Endodermal cell (in vitro differentiated cells): ENCODE measurements around the gene LRRC25. TPM values are rescaled to one million over a fixed set of nuclear protein-coding genes. Genes with fewer than 3 reads are reported as not detected.
"Not testable (repeated sequence)": the region's sequence is repeated elsewhere in the genome, so short reads cannot be mapped to it uniquely, and the experiment has no call there.

Source experiments
- DNase-seq: peaks from one replicate; pipeline ENCODE4 v3.0.0-alpha.2; 2017
- H3K27ac ChIP-seq: 2 replicates; pipeline ENCODE4 v1.5.1; 2013; ENCODE audit warnings: mild to moderate bottlenecking, low read depth, low read length, moderate library complexity
- H3K27me3 ChIP-seq: 2 replicates; pipeline ENCODE4 v1.6.1; 2013; ENCODE audit warnings: mild to moderate bottlenecking, low read length, moderate library complexity; ENCODE audit not compliant: insufficient read depth, control insufficient read depth, poor library complexity, severe bottlenecking
- H3K36me3 ChIP-seq: 2 replicates; pipeline ENCODE4 v1.7.0; 2013; ENCODE audit warnings: mild to moderate bottlenecking, low read length, moderate library complexity; ENCODE audit not compliant: control insufficient read depth, insufficient read depth
- H3K4me1 ChIP-seq: one replicate; pipeline ENCODE4 v1.7.0; 2013; ENCODE audit warnings: low read length; ENCODE audit not compliant: control insufficient read depth, insufficient read depth
- H3K4me3 ChIP-seq: 2 replicates; pipeline ENCODE4 v1.5.1; 2013; ENCODE audit warnings: mild to moderate bottlenecking, low read length, moderate library complexity
- H3K9ac ChIP-seq: 2 replicates; pipeline ENCODE4 v1.6.1; 2013; ENCODE audit warnings: mild to moderate bottlenecking, low read length, moderate library complexity; ENCODE audit not compliant: poor library complexity, severe bottlenecking; ENCODE audit errors: extremely low read depth
- H3K9me3 ChIP-seq: 2 replicates; pipeline ENCODE4 v1.6.1; 2013; ENCODE audit warnings: mild to moderate bottlenecking, low read length, moderate library complexity; ENCODE audit not compliant: control insufficient read depth
- H3K27ac Mint-ChIP-seq: 2 replicates; pipeline ENCODE4 v1.8.0; 2020; ENCODE audit warnings: mixed read lengths
- H3K27me3 Mint-ChIP-seq: 2 replicates; pipeline ENCODE4 v1.8.0; 2021; ENCODE audit warnings: mild to moderate bottlenecking, mixed read lengths; ENCODE audit not compliant: insufficient read depth
- H3K36me3 Mint-ChIP-seq: 2 replicates; pipeline ENCODE4 v1.8.0; 2020; ENCODE audit warnings: low read depth, mixed read lengths
- H3K4me1 Mint-ChIP-seq: 2 replicates; pipeline ENCODE4 v1.8.0; 2020; ENCODE audit warnings: mixed read lengths
- H3K4me3 Mint-ChIP-seq: 2 replicates; pipeline ENCODE4 v1.8.0; 2020; ENCODE audit warnings: mild to moderate bottlenecking, moderate library complexity, mixed read lengths
- H3K9me3 Mint-ChIP-seq: 2 replicates; pipeline ENCODE4 v1.8.0; 2020; ENCODE audit warnings: mild to moderate bottlenecking, mixed read lengths
- WGBS, 2 experiments: methylation state at CpG; one replicate each; pipeline versions ENCODE4 v1.1.5 to v1.1.7; 2013; ENCODE audit warnings: missing lambda C conversion rate in 2 of 2, mixed read lengths in 1 of 2; ENCODE audit not compliant: insufficient coverage in 1 of 2, insufficient read length in 1 of 2; 5-methylcytosine and 5-hydroxymethylcytosine counted together
- total RNA-seq, 2 donors: library from RNA; stranded (reverse); fragmentation: NEBNext Ultra II Directional in 1 of 2; extraction: Animal tissue kit (Norgen Biotek cat#: 25700) in 1 of 2; gene quantifications; 2 replicates in 1 of 2; 3 replicates in 1 of 2; pipeline ENCODE4 v1.2.1, GENCODE V29; 2021
- TF ChIP-seq, protein P1 (sequence below): fragments of 200-600 bp; sonication (generic); conservative IDR thresholded peaks from 2 replicates; pipeline ENCODE4 v1.5.0; 2021; ENCODE audit warnings: antibody characterized with exemption, mild to moderate bottlenecking

Gene LRRC25
- total RNA-seq, 2 donors from 2014 or later: not detected

DNA sequence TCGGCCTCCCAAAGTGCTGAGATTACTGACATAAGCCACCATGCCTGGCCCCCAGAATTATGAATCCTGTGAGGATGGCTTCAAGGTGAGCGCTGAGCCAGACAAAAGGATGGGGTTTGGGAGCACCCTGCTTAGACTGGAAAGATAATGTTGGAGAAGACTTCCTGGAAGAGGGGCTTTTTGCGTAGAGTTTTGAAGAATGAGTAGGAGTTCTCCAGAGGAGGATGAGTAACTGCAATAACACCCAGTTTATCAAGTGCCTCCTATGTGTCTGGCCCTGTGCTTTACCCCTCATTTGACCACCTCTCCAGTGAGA is 12.1 kb downstream of the LRRC25 start:
- 91 to 100% methylated on average over 3 of the region's 3 CpGs for WGBS, 2 experiments

DNA sequence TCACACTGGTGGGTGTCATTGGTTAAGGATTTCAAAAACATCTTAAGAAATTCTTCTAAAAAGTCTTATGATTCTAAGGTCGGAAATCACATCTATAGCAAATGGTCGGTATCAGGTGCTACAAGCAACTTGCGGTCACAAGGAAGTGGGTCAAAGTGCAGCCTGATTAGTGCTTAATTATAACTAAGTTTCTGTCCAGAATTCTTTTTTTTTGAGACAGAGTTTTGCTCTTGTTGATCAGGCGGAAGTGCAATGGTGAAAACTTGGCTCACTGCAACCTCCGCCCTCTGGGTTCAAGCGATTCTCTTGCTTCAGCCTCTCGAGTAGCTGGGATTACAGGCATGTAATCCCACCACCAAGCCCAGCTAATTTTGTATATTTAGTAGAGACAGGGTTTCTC is 12.6 kb downstream of the LRRC25 start:
- peaks cover 8% of the 10 kb centered on the region for H3K4me1 Mint-ChIP-seq
- 94 to 96% methylated on average over 6 to 7 of the region's 7 CpGs for WGBS, 2 experiments
- no peak overlapping the region for H3K27ac Mint-ChIP-seq
- H3K4me3 Mint-ChIP-seq: no peak overlapping the region
- H3K36me3 Mint-ChIP-seq: no peaks in the 10 kb centered on the region
- peaks cover 36% of the 10 kb centered on the region for H3K27me3 Mint-ChIP-seq
- Histone ChIP-seq H3K4me1 (no peaks in the 10 kb centered on the region), H3K27ac (no peak overlapping the region), H3K9ac (no peak overlapping the region), H3K4me3 (no peak overlapping the region), H3K36me3 (no peaks in the 10 kb centered on the region), H3K9me3 (no peaks in the 10 kb centered on the region), H3K27me3 (peaks cover 22% of the 10 kb centered on the region)
- TF ChIP-seq, protein P1, sequence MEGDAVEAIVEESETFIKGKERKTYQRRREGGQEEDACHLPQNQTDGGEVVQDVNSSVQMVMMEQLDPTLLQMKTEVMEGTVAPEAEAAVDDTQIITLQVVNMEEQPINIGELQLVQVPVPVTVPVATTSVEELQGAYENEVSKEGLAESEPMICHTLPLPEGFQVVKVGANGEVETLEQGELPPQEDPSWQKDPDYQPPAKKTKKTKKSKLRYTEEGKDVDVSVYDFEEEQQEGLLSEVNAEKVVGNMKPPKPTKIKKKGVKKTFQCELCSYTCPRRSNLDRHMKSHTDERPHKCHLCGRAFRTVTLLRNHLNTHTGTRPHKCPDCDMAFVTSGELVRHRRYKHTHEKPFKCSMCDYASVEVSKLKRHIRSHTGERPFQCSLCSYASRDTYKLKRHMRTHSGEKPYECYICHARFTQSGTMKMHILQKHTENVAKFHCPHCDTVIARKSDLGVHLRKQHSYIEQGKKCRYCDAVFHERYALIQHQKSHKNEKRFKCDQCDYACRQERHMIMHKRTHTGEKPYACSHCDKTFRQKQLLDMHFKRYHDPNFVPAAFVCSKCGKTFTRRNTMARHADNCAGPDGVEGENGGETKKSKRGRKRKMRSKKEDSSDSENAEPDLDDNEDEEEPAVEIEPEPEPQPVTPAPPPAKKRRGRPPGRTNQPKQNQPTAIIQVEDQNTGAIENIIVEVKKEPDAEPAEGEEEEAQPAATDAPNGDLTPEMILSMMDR: no peak
- no peaks in the 10 kb centered on the region for H3K9me3 Mint-ChIP-seq
- DNase-seq: no peak

More for the DNA sequence above, 12.1 kb downstream of the LRRC25 start:
- TF ChIP-seq, protein P1: no peak
- H3K27me3 Mint-ChIP-seq: peaks cover 38% of the 10 kb centered on the region
- DNase-seq: no peak
- H3K27ac Mint-ChIP-seq: no peak overlapping the region
- peaks cover 22% of the 10 kb centered on the region for H3K27me3 ChIP-seq
- no peak overlapping the region for H3K27ac ChIP-seq
- H3K36me3 Mint-ChIP-seq: no peaks in the 10 kb centered on the region
- no peak overlapping the region for H3K4me3 ChIP-seq
- H3K4me3 Mint-ChIP-seq: no peak overlapping the region
- no peaks in the 10 kb centered on the region for H3K9me3 ChIP-seq
- H3K4me1 Mint-ChIP-seq: peaks cover 4% of the 10 kb centered on the region
- H3K9ac ChIP-seq: no peak overlapping the region
- no peaks in the 10 kb centered on the region for H3K4me1 ChIP-seq
- no peaks in the 10 kb centered on the region for H3K36me3 ChIP-seq
- H3K9me3 Mint-ChIP-seq: no peaks in the 10 kb centered on the region

DNA sequence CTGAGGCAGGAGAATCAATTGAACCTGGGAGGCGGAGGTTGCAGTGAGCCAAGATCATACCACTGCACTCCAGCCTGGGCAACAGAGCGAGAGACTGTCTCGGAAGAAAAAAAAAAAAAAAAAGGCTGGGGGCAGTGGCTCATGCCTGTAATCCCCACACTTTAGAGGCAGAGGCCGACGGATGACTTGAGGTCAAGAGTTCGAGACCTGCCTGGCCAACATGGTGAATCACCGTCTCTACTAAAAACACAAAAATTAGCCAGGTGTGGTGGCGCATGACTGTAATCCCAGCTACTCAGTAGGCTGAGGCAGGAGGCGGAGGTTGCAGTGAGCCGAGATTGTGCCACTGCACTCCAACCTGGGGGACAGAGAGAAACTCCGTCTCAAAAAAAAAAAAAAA is 13.8 kb downstream of the LRRC25 start:
- H3K36me3 ChIP-seq, H3K36me3 Mint-ChIP-seq, H3K27ac ChIP-seq, H3K27ac Mint-ChIP-seq, H3K4me1 ChIP-seq, H3K4me3 ChIP-seq, H3K9me3 ChIP-seq, DNase-seq, H3K4me3 Mint-ChIP-seq, H3K4me1 Mint-ChIP-seq, H3K9ac ChIP-seq, H3K9me3 Mint-ChIP-seq: not testable (repeated sequence)
- peaks cover 26% of the 10 kb centered on the region for H3K27me3 Mint-ChIP-seq
- peaks cover 16% of the 10 kb centered on the region for H3K27me3 ChIP-seq
- 89 to 91% methylated on average over 8 to 10 of the region's 11 CpGs for WGBS, 2 experiments

DNA sequence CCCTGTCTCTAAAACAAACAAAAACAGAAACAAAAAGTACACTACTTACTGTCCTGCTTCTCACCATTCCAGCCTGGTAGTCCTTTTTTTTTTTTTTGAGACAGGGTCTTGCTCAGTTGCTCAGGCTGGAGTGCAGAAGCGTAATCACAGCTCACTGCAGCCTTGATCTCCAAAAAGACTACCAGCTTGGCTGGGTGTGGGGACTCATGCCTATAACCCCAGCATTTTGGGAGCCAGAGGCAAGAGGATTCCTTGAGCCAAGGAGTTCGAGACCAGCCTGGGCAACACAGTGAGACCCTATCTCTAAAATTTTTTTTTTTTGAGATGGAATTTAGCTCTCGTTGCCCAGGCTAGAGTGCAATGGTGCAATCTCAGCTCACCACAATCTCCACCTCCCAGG is 16.6 kb downstream of the LRRC25 start:
- no peak overlapping the region for H3K9ac ChIP-seq
- no peak for DNase-seq
- Mint-ChIP-seq H3K9me3 (peaks cover under 1% of the 10 kb centered on the region), H3K27me3 (peaks cover 3% of the 10 kb centered on the region), H3K4me3 (no peak overlapping the region), H3K36me3 (no peaks in the 10 kb centered on the region), H3K27ac (no peak overlapping the region), H3K4me1 (peaks cover 8% of the 10 kb centered on the region)
- no peaks in the 10 kb centered on the region for H3K36me3 ChIP-seq
- 71 to 87% methylated on average over 2 to 3 of the region's 3 CpGs for WGBS, 2 experiments
- H3K4me1 ChIP-seq: no peaks in the 10 kb centered on the region
- no peaks in the 10 kb centered on the region for H3K27me3 ChIP-seq
- TF ChIP-seq, protein P1: no peak
- H3K9me3 ChIP-seq: no peaks in the 10 kb centered on the region
- H3K4me3 ChIP-seq: no peak overlapping the region
- no peak overlapping the region for H3K27ac ChIP-seq
